B cell (primary cell): ENCODE data around the gene CASP4.

Source experiments
- EZH2 ChIP-seq: IDR thresholded peaks from 2 replicates; pipeline ENCODE4 v1.6.1; 2012; ENCODE audit warnings: borderline replicate concordance, low read depth, mild to moderate bottlenecking, moderate library complexity, low read length; ENCODE audit not compliant: insufficient read depth, poor library complexity, severe bottlenecking
- TF ChIP-seq, protein P1 (sequence below): fragments of 200-600 bp; IDR thresholded peaks from one replicate; pipeline ENCODE4 v1.8.0; 2022; ENCODE audit warnings: antibody characterized with exemption, mild to moderate bottlenecking

DNA sequence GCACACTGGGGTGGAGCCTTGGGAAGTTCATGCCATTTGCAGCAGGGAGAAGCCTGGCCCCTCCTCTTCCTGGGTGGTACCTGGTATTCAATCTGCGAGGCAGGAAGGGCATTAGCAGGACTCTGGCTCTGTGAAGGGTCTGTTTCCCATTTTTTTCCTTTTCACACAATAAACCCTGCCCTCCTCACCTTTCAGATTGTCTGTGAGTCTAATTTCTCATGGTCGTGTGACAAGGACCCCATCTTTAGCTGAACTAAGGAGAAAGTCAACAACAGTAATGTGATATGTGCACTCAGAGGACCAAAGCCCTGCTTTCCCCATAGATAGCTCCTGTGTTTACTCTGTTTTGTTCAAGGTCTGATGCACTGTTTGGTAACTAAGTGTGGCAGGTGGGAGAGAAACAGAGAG lies 26.6 kb upstream of the CASP4 start:
- TF ChIP-seq, protein P1, sequence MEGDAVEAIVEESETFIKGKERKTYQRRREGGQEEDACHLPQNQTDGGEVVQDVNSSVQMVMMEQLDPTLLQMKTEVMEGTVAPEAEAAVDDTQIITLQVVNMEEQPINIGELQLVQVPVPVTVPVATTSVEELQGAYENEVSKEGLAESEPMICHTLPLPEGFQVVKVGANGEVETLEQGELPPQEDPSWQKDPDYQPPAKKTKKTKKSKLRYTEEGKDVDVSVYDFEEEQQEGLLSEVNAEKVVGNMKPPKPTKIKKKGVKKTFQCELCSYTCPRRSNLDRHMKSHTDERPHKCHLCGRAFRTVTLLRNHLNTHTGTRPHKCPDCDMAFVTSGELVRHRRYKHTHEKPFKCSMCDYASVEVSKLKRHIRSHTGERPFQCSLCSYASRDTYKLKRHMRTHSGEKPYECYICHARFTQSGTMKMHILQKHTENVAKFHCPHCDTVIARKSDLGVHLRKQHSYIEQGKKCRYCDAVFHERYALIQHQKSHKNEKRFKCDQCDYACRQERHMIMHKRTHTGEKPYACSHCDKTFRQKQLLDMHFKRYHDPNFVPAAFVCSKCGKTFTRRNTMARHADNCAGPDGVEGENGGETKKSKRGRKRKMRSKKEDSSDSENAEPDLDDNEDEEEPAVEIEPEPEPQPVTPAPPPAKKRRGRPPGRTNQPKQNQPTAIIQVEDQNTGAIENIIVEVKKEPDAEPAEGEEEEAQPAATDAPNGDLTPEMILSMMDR, result no peak
- TF ChIP-seq EZH2, result no peak
